Activated CD8-positive, alpha-beta memory T cell treated with anti-CD3 and anti-CD28 coated beads, Interleukin-2, amount 50 U/mL, for 1 hour (primary cell): ENCODE results near the gene SLC66A2.

Experiments
- DNase-seq: peaks from one replicate; pipeline ENCODE4 v3.0.0-alpha.2; 2020; ENCODE audit errors: extremely low read depth

The SLC66A2 gene

DNA sequence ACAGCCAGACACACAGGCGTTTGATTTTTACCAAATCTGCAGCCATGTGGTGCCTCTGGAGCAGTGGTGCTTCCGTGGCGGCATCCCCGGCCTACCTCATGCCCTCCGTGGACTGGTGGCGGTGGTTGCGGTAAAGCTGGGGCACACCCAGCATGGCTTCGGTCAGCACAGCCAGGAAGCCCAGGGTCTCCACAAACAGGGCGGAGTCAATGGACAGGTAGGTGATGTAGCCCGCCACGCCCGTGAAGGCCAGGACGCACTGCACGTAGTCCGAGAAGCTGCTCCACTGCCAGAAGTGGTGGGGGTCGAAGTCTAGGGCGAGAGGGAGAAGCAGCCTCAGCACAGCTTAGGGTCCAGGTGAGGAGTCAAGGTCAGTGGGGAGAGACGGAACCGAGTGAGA is 32.4 kb downstream of the SLC66A2 start:
- no peak for DNase-seq

GRCh38 chr18:79918615-79919011 is 32.8 kb downstream of the SLC66A2 start:
- DNase-seq = no peak

DNA sequence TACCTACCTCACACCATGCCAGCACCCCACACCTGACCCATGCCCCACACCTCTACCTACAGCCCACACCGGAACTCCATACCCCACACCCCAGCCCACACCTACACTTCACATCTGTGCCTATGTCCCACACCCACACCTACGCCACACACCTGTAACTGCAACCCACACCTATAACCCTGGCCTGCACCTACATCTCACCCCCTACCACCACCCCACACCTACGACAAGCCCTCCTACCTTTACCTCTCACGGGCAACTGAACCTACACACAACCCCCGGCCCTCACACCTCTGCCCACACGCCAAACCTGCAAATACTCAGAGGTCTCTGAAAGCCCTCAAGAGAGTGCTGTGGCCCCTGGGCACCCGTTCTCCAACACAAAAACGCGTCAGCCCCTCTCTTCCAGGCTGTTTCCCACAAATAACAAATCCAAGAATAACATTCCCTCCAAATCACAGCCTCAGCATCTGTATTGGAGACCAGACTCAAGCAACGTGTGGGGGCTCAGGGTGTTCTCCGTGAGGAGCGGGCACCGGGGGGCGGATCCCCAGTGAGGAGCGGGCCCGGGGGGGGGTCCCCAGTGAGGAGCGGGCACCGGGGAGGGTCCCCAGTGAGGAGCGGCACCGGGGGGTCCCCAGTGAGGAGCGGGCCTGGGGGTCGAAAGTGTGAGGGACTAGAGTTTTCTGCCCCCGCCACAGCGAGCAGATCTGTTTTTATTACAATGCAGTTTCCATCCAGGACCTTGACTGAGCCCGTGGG is 33.4 kb downstream of the SLC66A2 start:
- no peak for DNase-seq

- DNase-seq = no peak
These were observed 34.1 kb downstream of the SLC66A2 start for GRCh38 chr18:79917169-79917852.

- no peak for DNase-seq
These were observed 34.8 kb downstream of the SLC66A2 start for GRCh38 chr18:79916546-79917168.

DNA sequence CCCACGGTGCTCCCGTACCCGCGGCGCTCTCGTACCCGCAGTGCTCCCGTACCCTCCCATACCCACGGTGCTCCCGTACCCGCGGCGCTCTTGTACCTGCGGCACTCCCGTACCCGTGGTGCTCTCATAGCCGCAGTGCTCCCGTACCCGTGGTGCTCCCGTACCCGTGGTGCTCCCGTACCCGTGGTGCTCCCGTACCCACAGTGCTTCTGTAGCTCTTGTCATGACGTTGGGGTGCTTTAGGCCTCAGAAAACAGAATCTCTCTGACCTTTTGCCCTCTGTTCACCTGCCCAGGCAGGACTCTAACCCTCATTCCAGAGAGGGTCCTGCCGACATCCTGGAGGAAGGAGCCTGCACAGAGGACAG is 35.3 kb downstream of the SLC66A2 start:
- no peak for DNase-seq

- DNase-seq = no peak
These were observed 36.0 kb downstream of the SLC66A2 start for GRCh38 chr18:79915161-79916127.

- DNase-seq = no peak
These were observed 36.8 kb downstream of the SLC66A2 start for GRCh38 chr18:79914614-79915160.

DNA sequence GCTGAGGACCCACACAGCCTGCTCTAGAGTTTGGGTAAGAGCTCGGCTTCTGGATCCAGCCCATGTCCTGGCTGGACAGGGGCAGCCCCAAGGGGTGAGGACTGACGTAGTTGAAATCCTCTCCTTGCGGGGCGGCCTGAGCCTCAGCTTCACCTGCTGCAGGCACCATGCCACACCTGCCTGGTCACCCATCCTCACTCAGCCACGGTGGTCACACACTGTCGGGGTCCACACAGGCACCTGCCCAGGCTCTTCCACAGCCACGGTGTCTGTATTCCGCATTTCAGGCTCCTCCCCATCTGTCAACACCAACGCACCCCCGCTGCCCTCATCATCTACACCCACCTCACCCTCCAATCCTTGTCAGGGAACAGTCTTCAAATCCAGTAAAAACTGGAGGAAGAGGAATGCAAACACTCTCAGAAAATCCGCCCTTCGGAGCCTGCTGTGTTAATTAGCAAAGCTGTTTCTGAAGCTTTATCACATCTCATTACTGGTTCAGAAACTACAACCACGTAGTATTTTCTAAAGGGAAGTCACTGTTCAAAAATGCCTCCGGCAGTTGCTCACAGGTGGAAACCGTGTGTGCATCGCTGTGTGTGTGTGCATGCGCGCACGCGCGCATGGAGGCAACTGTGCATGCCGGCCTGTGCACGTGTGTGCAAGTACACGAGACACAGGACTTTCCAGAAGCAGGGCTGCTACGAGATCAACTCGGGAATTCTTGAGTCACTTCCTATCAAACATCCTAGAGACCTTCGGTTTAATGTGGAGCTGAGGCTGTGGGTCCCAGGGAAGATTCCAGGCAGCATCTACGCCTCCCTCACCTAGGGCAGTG is 38.2 kb downstream of the SLC66A2 start:
- no peak for DNase-seq

DNA sequence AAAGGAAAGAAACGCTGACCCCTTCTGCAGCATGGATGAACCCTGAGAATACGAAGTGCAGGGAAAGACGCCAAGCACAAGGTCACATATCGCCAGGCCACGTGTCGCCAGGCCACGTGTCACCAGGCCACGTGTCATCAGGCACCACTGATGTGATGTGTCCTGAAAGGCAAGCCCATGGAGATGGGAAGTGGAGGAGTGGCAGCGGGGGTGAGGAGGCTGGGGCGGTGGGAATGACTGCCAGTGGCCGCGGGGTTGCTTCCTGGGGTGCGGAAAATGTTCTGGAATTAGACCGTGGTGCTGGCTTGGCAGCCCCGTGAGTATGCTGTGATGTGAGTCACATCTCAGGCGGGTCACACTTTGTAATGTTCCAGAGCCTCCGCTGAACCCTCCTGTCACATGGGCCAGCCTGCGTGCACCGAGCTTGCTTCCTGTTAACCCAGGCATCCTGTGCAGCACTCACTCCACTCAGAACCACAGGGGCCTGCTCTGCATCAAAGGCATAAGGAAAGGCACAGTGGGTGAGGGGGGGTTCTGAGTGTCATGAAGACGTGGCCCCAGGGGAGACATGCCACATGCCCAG is 39.0 kb downstream of the SLC66A2 start:
- peak; percentile 34 for DNase-seq

DNA sequence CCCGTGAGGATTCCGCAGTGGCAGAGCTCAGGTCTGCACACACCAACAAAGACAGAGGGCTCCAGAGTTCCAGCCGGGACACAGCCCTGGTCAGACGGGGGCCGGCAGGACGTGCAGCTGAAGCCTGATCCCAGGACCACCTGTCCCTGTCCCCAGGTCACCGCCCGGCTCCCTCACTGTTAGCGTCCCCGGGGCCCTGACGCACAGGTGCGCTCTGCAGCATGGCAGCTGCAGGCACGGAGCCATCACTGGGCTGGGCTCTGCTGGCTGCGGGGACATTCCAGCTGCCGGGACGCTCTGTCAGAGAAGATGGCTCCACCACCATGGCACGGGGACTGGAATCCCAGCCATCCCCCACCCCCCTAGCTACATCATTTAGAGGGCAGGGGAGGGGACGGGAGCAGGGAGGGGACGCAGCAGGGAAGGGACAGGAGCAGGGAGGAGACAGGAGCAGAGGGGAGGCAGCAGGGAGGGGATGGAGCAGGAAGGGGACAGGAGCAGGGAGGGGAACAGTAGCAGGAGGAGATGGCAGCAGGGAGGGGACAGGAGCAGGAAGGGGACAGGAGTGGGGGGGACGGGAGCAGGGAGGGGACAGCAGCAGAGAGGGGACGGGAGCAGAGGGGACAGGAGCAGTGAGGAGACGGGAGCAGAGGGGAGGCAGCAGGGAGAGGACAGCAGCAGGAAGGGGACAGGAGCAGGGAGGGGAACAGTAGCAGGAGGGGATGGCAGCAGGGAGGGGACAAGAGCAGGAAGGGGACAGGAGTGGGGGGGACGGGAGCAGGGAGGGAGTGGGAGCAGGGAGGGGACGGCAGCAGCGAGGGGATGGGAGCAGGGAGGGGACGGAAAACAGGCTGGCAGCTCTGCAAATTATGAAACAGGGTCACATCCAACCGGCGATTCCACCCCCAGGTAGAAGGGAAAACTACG is 39.8 kb downstream of the SLC66A2 start:
- DNase-seq = no peak

- DNase-seq = no peak
These were observed 40.7 kb downstream of the SLC66A2 start for GRCh38 chr18:79910563-79911343.

GRCh38 chr18:79906706-79907105 is 44.7 kb downstream of the SLC66A2 start:
- DNase-seq = no peak

GRCh38 chr18:79905993-79906392 is 45.5 kb downstream of the SLC66A2 start:
- DNase-seq = no peak

DNA sequence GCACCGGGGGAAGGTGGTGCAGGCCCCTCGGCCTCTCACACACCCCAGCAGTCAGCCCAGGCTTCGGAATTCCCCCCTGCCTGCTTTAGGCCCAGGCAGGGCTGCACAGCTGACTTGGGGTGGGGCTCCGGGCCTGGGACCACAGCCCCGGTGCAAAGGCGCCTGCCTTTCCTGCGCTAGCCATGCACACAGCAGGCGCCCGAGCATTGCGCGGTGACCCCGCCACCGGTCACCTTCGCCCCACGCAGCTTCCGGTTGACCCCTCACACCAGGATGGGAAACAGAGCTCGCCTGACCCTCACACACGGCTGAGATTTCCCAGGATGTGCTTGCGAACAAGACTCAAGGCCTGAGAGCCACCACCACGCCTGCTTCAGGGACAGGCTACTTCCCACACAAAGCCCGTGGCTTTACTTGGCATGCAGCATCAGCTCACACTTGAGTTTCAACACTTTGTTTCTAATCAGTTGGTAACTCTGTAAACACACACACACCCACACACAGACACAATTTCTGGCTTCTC is 46.0 kb downstream of the SLC66A2 start:
- no peak for DNase-seq

- no peak for DNase-seq
These were observed 46.9 kb downstream of the SLC66A2 start for GRCh38 chr18:79904357-79905147.

DNA sequence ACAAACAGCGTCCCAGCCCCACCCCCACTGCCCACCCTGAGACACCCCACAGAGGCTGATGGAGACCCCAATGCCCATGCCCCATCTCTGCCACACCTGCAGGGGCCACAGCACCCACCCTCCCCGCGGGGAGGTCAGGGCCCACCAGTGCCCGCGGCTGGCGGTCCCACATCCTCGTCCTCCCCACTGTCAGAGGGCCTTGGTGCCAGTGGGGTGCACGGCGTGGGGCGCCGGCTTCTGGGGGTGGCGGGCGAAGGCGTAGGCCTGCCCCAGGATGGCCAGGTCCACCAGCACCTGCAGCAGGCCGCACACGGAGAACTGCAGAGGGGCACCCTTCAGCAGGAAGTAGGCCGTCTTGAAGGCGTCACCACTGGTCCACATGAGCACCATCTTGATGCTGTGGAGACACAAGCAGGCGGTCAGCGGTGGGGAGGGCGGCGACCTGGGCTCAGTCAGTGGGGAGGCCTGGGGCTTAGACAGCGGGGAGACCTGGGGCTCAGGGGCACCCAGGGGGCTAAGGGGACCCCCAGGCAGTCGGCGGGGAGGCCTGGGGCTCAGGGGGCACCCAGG is 47.6 kb downstream of the SLC66A2 start:
- DNase-seq = no peak
